A673 (cell line): ENCODE results near the gene HS6ST3.

ENCODE experiments used
- CTCF ChIP-seq: fragments of 300-800, 200-600 bp; sonication (generic); conservative IDR thresholded peaks from 2 replicates; pipeline ENCODE4 v1.5.1; 2017; ENCODE audit warnings: low read depth, mild to moderate bottlenecking, antibody characterized with exemption, low read length, moderate library complexity, mixed read lengths
- EZH2 ChIP-seq: fragments of 200-600 bp; sonication (generic); IDR thresholded peaks from 2 replicates; pipeline ENCODE4 v1.6.1; 2017; ENCODE audit warnings: borderline replicate concordance, low read depth, mild to moderate bottlenecking, mixed read lengths, antibody characterized with exemption, low read length; ENCODE audit not compliant: poor library complexity, severe bottlenecking

DNA sequence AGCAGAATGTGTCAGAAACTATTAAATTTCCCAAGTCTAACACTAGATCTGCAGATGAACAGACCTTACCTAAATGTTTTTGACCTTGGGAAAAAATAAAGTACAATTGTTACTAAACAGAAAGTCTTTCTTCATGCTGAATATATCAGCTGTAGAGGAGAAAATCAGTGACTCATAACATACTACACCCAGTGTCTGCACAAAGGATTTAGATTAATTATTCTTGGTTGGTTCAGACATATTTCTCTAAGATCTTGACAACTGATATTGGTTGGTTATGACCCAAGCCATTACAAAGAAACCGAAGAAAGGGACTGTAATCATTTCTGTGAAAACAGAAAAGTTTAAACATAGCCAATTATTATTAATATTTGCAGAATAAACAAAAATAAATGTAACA lies 225.1 kb downstream of the HS6ST3 start:
- no peak for TF ChIP-seq CTCF
- no peak for TF ChIP-seq EZH2
